Loucy (cell line): Measurements from ENCODE around the gene FAM24B.

Experiments
- H2AFZ ChIP-seq: fragments of 200-600 bp; sonication (generic); 2 replicates; pipeline ENCODE4 v1.6.0; 2016; ENCODE audit warnings: antibody characterized with exemption, mild to moderate bottlenecking, low read length, moderate library complexity
- H3F3A ChIP-seq: fragments of 200-600 bp; 2 replicates; pipeline ENCODE4 v1.6.0; 2016; ENCODE audit warnings: antibody characterized with exemption, low read depth, mild to moderate bottlenecking
- H3K27me3 ChIP-seq: fragments of 200-600 bp; sonication (generic); 2 replicates; pipeline ENCODE4 v1.6.1; 2014; ENCODE audit warnings: low read length, mild to moderate bottlenecking; ENCODE audit not compliant: insufficient read depth, poor library complexity, severe bottlenecking
- H3K36me3 ChIP-seq: fragments of 200-600 bp; sonication (generic); 2 replicates; pipeline ENCODE4 v1.6.1; 2016; ENCODE audit warnings: low read length; ENCODE audit not compliant: insufficient read depth
- H3K4me1 ChIP-seq: fragments of 200-600 bp; sonication (generic); 2 replicates; pipeline ENCODE4 v1.5.1; 2014; ENCODE audit warnings: low read length, mild to moderate bottlenecking; ENCODE audit not compliant: insufficient read depth, poor library complexity, severe bottlenecking
- H3K4me2 ChIP-seq: fragments of 200-600 bp; sonication (generic); 2 replicates; pipeline ENCODE4 v1.6.0; 2014; ENCODE audit warnings: antibody characterized with exemption, low read length, low read depth, mild to moderate bottlenecking; ENCODE audit not compliant: poor library complexity, severe bottlenecking
- H3K4me3 ChIP-seq: fragments of 200-600 bp; sonication (generic); 2 replicates; pipeline ENCODE4 v1.5.1; 2014; ENCODE audit warnings: low read length, mild to moderate bottlenecking, mixed read lengths; ENCODE audit not compliant: poor library complexity, severe bottlenecking
- H3K79me2 ChIP-seq: fragments of 200-600 bp; sonication (generic); 2 replicates; pipeline ENCODE4 v1.6.1; 2014; ENCODE audit warnings: low read length; ENCODE audit not compliant: insufficient read depth
- H3K9ac ChIP-seq: fragments of 200-600 bp; sonication (generic); 2 replicates; pipeline ENCODE4 v1.6.0; 2014; ENCODE audit warnings: mild to moderate bottlenecking, low read depth, low read length, moderate library complexity; ENCODE audit not compliant: poor library complexity, severe bottlenecking
- H3K9me2 ChIP-seq: fragments of 200-600 bp; sonication (generic); replicated peaks from 2 replicates; pipeline ENCODE4 v1.6.1; 2016; ENCODE audit warnings: low read depth, low read length, mixed read lengths
- H3K9me3 ChIP-seq: fragments of 200-600 bp; sonication (generic); 2 replicates; pipeline ENCODE4 v1.6.1; 2014; ENCODE audit warnings: mild to moderate bottlenecking, antibody characterized with exemption, low read length, low read depth; ENCODE audit not compliant: insufficient read depth
- H4K20me1 ChIP-seq: fragments of 200-600 bp; sonication (generic); 2 replicates; pipeline ENCODE4 v1.6.0; 2014; ENCODE audit warnings: antibody characterized with exemption, low read length, mild to moderate bottlenecking; ENCODE audit not compliant: insufficient read depth, poor library complexity, severe bottlenecking
- EZH2phosphoT487 ChIP-seq: fragments of 200-600 bp; IDR thresholded peaks from 2 replicates; pipeline ENCODE4 v1.6.1; 2018; ENCODE audit warnings: antibody characterized with exemption, mild to moderate bottlenecking, moderate library complexity, borderline replicate concordance
- TF ChIP-seq, protein P1 (sequence below): fragments of 200-600 bp; sonication (generic); conservative IDR thresholded peaks from 2 replicates; pipeline ENCODE4 v1.5.1; 2014; ENCODE audit warnings: mild to moderate bottlenecking, antibody characterized with exemption, low read length

The FAM24B gene

DNA sequence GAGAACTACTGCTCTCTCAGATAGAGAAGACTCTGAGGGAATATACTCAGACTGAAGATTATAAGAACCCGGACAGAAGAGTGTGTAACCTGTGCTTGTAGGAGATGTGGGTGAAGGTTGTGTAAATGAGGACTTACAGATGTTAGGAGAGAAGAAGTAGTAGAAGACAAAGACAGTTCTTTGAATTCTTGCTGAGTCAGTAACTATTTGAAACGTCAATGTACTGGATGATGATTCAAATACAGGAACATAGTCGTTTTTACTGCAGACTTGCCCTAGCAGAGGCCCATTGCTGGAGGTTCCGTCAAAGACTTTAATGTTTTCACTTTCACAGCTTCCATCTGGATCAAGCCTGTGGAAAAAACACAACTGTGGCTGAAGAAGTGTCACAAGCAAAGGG is 40.5 kb downstream of the FAM24B start:
- H3K9ac ChIP-seq: no peak overlapping the region
- H3K36me3 ChIP-seq: peaks cover 33% of the 10 kb centered on the region; the same call in 1 of the 2 replicates
- no peaks in the 10 kb centered on the region for H3K4me1 ChIP-seq
- no peaks in the 10 kb centered on the region for H4K20me1 ChIP-seq
- no peak overlapping the region for H3K4me3 ChIP-seq
- no peaks in the 10 kb centered on the region for H3F3A ChIP-seq
- H2AFZ ChIP-seq: no peak overlapping the region
- no peaks in the 10 kb centered on the region for H3K27me3 ChIP-seq
- H3K4me2 ChIP-seq: no peak overlapping the region
- H3K9me2 ChIP-seq: no peaks in the 10 kb centered on the region
- no peak for TF ChIP-seq EZH2phosphoT487
- TF ChIP-seq, protein P1, sequence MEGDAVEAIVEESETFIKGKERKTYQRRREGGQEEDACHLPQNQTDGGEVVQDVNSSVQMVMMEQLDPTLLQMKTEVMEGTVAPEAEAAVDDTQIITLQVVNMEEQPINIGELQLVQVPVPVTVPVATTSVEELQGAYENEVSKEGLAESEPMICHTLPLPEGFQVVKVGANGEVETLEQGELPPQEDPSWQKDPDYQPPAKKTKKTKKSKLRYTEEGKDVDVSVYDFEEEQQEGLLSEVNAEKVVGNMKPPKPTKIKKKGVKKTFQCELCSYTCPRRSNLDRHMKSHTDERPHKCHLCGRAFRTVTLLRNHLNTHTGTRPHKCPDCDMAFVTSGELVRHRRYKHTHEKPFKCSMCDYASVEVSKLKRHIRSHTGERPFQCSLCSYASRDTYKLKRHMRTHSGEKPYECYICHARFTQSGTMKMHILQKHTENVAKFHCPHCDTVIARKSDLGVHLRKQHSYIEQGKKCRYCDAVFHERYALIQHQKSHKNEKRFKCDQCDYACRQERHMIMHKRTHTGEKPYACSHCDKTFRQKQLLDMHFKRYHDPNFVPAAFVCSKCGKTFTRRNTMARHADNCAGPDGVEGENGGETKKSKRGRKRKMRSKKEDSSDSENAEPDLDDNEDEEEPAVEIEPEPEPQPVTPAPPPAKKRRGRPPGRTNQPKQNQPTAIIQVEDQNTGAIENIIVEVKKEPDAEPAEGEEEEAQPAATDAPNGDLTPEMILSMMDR: no peak
- no peaks in the 10 kb centered on the region for H3K79me2 ChIP-seq
- peaks cover 5% of the 10 kb centered on the region; the same call in 1 of the 2 replicates for H3K9me3 ChIP-seq

DNA sequence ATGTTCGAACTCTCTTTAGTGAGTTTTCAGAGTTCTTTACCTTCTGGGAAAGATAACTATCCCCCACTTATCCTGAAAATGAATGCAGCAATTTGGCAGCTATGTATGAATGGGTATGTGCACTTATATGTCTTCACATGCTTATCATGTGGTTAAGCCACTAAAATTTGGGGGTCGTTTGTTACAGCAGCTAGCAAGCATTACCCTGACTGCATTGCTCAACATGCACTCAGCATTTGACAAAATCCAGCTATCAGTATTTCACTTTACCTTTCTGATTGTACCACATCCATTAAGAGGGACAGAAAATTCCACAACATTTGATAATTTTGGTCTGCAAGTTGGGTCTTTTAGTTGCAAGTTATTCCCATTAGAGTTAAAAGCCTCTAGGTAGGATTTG is 43.5 kb downstream of the FAM24B start:
- H3K9me2 ChIP-seq: no peaks in the 10 kb centered on the region
- H3K9me3 ChIP-seq: no peaks in the 10 kb centered on the region
- no peak overlapping the region for H3K4me3 ChIP-seq
- H3K79me2 ChIP-seq: no peaks in the 10 kb centered on the region
- H3F3A ChIP-seq: no peaks in the 10 kb centered on the region
- no peaks in the 10 kb centered on the region for H3K4me1 ChIP-seq
- no peaks in the 10 kb centered on the region for H3K27me3 ChIP-seq
- TF ChIP-seq EZH2phosphoT487: no peak
- TF ChIP-seq, protein P1: no peak
- H3K36me3 ChIP-seq: peaks cover 30% of the 10 kb centered on the region; the same call in 1 of the 2 replicates
- H3K4me2 ChIP-seq: no peak overlapping the region
- no peak overlapping the region for H3K9ac ChIP-seq
- H4K20me1 ChIP-seq: no peaks in the 10 kb centered on the region
- no peak overlapping the region for H2AFZ ChIP-seq

DNA sequence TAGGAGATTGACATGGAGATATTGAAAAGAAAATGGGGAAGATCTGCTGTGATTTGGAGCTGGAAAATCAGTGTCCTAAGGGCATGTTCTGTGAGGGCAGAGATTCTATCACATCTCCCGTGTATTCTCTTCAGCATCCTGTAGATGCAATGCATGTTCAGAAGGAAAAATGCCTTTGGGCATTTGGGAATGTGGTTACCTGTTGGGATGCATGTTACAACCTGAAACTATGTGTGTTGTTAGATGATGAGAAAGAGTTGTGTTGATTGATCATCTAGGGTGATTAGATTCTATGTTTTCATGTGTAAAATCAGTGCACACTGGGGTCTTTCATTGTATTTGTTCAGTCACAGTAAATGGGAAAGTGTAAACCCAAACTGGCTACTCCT is 48.4 kb downstream of the FAM24B start:
- H3K9me3 ChIP-seq: no peaks in the 10 kb centered on the region
- H3K9ac ChIP-seq: no peak overlapping the region
- no peak overlapping the region for H3K4me2 ChIP-seq
- no peaks in the 10 kb centered on the region for H3K27me3 ChIP-seq
- H2AFZ ChIP-seq: no peak overlapping the region
- no peaks in the 10 kb centered on the region for H3K4me1 ChIP-seq
- H3K9me2 ChIP-seq: no peaks in the 10 kb centered on the region
- peaks cover 11% of the 10 kb centered on the region; the same call in 1 of the 2 replicates for H3K36me3 ChIP-seq
- H3K4me3 ChIP-seq: no peak overlapping the region
- no peaks in the 10 kb centered on the region for H3K79me2 ChIP-seq
- no peaks in the 10 kb centered on the region for H3F3A ChIP-seq
- no peak for TF ChIP-seq EZH2phosphoT487
- TF ChIP-seq, protein P1: no peak
- no peaks in the 10 kb centered on the region for H4K20me1 ChIP-seq
